ENCODE measurements around the gene LIPT2. TPM values are rescaled to one million over a fixed set of nuclear protein-coding genes. Genes with fewer than 3 reads are reported as not detected.

LIPT2 gene
- total RNA-seq, 1 experiment from 2014 or later: 8.2 TPM

DNA sequence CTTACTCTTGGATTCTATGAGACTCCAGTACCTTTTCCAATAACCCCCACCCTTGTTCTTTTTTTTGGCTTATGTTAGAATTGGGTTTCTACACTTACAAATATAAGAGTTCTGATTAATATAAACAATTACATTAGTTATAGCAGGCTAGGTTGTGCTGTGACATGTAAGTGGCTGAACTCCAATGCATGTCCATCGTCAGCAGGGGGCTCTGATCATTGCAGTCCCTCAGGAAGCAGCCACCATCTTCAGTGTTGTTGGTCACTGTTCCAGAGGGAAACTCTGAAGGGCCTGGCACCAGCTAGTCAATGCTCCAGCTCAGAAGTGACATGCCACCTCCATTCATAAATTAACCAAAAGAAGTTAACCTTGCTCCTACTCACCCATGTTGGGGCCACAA lies 5.6 kb downstream of the LIPT2 start:
- peak; percentile 48; the same call in 2 of the 3 replicates for TF ChIP-seq CTCF (conservative IDR thresholded peaks at IDR 0.05)
- Histone ChIP-seq H3K27ac (ENCODE audit: insufficient read length, low read depth, low read length) (no peak overlapping the region), H2BK20ac (ENCODE audit: low read depth, low read length, poor library complexity, severe bottlenecking) (no peak overlapping the region), H3K23ac (ENCODE audit: insufficient read length, low read depth, low read length) (no peak overlapping the region), H4K5ac (ENCODE audit: insufficient read length, low read depth, low read length) (no peak overlapping the region), H3K4me2 (ENCODE audit: insufficient read depth, insufficient read length, low read length) (no peak overlapping the region), H3K9me3 (ENCODE audit: control insufficient read depth, low read depth, low read length) (no peaks in the 10 kb centered on the region), H4K91ac (ENCODE audit: insufficient read length, low read depth, low read length) (no peak overlapping the region), H2BK120ac (ENCODE audit: low read depth, low read length, poor library complexity, severe bottlenecking) (no peak overlapping the region), H4K20me1 (ENCODE audit: control insufficient read depth, insufficient read depth, insufficient read length) (no peaks in the 10 kb centered on the region), H2AFZ (ENCODE audit: low read length) (no peak overlapping the region), H3K27me3 (ENCODE audit: insufficient read depth, low read length) (no peaks in the 10 kb centered on the region), H3K4ac (ENCODE audit: low read depth, low read length) (no peak overlapping the region), H3K14ac (ENCODE audit: insufficient read depth, low read length) (no peak overlapping the region), H3K56ac (ENCODE audit: insufficient read length, low read depth, low read length) (no peak overlapping the region), H3K79me2 (ENCODE audit: insufficient read depth, low read length) (no peaks in the 10 kb centered on the region), H3K79me1 (ENCODE audit: insufficient read depth, low read depth, low read length, poor library complexity, severe bottlenecking) (no peaks in the 10 kb centered on the region), H3T11ph (ENCODE audit: low read length) (no peak overlapping the region), H2BK15ac (ENCODE audit: low read depth, low read length) (no peak overlapping the region), H2AK5ac (ENCODE audit: insufficient read length, low read length) (no peak overlapping the region), H2BK5ac (ENCODE audit: insufficient read length, low read length) (no peak overlapping the region), H3K4me1 (ENCODE audit: insufficient read depth, low read length) (no peaks in the 10 kb centered on the region; the same call in 1 of the 2 replicates), H4K8ac (replicated peaks; ENCODE audit: insufficient read length, low read depth, low read length) (no peak overlapping the region), H3K23me2 (ENCODE audit: insufficient read length, low read depth, low read length, poor library complexity, severe bottlenecking) (peaks cover 2% of the 10 kb centered on the region), H2BK12ac (ENCODE audit: insufficient read length, low read depth, low read length) (no peak overlapping the region), H3K18ac (ENCODE audit: insufficient read length, low read depth, low read length) (no peak overlapping the region), H3K9ac (ENCODE audit: extremely low read depth, insufficient read length, low read length) (no peak overlapping the region)
- Mint-ChIP-seq H3K4me1 (peaks cover 11 to 13% of the 10 kb centered on the region in 2 experiments), H3K4me3 (no peak overlapping the region), H3K9me3 (no peaks in the 10 kb centered on the region), H3K27me3 (ENCODE audit: low read depth) (no peaks in the 10 kb centered on the region), H3K27ac (no peak overlapping the region), H3K36me3 (ENCODE audit: insufficient read depth in 1 of 3, low read depth in 3 of 3) (peaks cover 3 to 13% (median 6%) of the 10 kb centered on the region in 3 experiments; a peak in 5 of 7 replicates)
- no CpG with 5 or more reads among the region's 1 CpG for WGBS (ENCODE audit: extremely low coverage, insufficient read length, low lambda C conversion rate)
- DNase-seq: peak; percentile 46

All from H9 (cell line).